Measurements from ENCODE around the gene MMP10. TPM values are rescaled to one million over a fixed set of nuclear protein-coding genes. Genes with fewer than 3 reads are reported as not detected.
"Not testable (repeated sequence)": the region's sequence is repeated elsewhere in the genome, so short reads cannot be mapped to it uniquely, and the experiment has no call there.

Gene MMP10
- total RNA-seq, 1 experiment from 2014 or later: not detected

DNA sequence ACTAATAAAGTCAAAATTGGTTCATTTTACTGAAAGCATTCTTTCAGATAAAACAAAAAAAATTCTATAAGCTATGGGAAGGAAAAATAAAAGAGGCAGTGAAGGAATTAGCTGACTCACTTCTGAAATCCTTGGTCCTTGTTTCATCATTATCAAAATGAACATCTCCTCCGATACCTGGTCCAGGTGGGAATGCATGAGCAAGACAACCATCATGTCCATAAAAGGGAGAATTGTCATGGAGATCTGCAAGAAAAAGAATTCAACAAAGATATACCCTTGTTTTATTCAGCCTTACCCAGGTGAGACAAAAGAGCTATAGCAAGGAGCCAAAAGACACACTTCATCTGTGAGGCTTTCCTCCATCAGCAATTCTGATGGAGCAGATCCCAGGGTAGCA lies 27.2 kb downstream of the MMP10 start:
- Histone ChIP-seq H3K4me2 (no peak overlapping the region), H3K4me1 (replicated peaks; ENCODE audit: insufficient read depth) (no peaks in the 10 kb centered on the region), H4K20me1 (ENCODE audit: insufficient read depth) (no peaks in the 10 kb centered on the region), H3K9me3 (ENCODE audit: insufficient read depth, low read depth) (peaks cover 7% of the 10 kb centered on the region; the same call in 1 of the 2 replicates), H2AFZ (no peak overlapping the region), H3K79me2 (ENCODE audit: low read depth) (no peaks in the 10 kb centered on the region), H3K9me2 (ENCODE audit: insufficient read depth) (no peaks in the 10 kb centered on the region; the same call in 1 of the 2 replicates), H3F3A (ENCODE audit: insufficient read depth, low read depth) (no peaks in the 10 kb centered on the region), H3K27me3 (ENCODE audit: insufficient read depth, low read depth) (no peaks in the 10 kb centered on the region), H3K36me3 (ENCODE audit: low read depth) (no peaks in the 10 kb centered on the region), H3K27ac (no peak overlapping the region), H3K4me3 (no peak overlapping the region)
- POLR2A ChIA-PET (ENCODE audit: unreplicated experiment): no interaction called here
- no TSS peak for BruUV-seq (replicated peaks)
- TF ChIP-seq EZH2 (IDR thresholded peaks at IDR 0.05; ENCODE audit: low read depth): no peak
- TF ChIP-seq, protein P1, sequence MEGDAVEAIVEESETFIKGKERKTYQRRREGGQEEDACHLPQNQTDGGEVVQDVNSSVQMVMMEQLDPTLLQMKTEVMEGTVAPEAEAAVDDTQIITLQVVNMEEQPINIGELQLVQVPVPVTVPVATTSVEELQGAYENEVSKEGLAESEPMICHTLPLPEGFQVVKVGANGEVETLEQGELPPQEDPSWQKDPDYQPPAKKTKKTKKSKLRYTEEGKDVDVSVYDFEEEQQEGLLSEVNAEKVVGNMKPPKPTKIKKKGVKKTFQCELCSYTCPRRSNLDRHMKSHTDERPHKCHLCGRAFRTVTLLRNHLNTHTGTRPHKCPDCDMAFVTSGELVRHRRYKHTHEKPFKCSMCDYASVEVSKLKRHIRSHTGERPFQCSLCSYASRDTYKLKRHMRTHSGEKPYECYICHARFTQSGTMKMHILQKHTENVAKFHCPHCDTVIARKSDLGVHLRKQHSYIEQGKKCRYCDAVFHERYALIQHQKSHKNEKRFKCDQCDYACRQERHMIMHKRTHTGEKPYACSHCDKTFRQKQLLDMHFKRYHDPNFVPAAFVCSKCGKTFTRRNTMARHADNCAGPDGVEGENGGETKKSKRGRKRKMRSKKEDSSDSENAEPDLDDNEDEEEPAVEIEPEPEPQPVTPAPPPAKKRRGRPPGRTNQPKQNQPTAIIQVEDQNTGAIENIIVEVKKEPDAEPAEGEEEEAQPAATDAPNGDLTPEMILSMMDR (conservative IDR thresholded peaks at IDR 0.05): no peak
- CTCF ChIA-PET: no interaction called here
- intact Hi-C loops (cut with micrococcal nuclease; ENCODE audit: unreplicated experiment): no loop called here
- no peak for DNase-seq

DNA sequence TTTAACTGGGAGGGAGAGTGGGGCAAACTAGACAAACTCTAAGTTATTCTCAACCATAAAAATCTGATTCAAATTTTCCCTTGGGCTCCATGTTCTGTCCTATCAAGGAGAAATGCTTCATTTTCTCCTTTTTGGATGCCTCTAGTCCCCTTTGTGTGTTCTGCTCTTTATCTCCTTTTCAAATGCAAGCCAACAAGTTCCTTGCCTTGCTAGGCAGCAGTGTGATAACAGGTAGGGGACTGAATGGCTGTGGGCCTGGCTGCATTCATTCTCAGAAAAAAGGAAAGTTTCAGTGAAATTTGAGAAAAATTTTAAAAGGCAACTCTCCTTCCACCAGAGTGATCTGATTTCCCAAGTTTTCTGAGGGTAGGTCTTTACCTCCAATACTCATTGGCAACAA lies 28.8 kb downstream of the MMP10 start:
- no peak overlapping the region for H3K27ac ChIP-seq
- no peaks in the 10 kb centered on the region for H3F3A ChIP-seq (ENCODE audit: insufficient read depth, low read depth)
- no peaks in the 10 kb centered on the region for H3K27me3 ChIP-seq (ENCODE audit: insufficient read depth, low read depth)
- no peaks in the 10 kb centered on the region for H3K79me2 ChIP-seq (ENCODE audit: low read depth)
- H3K36me3 ChIP-seq (ENCODE audit: low read depth): no peaks in the 10 kb centered on the region
- DNase-seq: no peak
- BruUV-seq (replicated peaks): no TSS peak
- no peaks in the 10 kb centered on the region; the same call in 1 of the 2 replicates for H3K9me2 ChIP-seq (ENCODE audit: insufficient read depth)
- no peak overlapping the region for H3K4me3 ChIP-seq
- no peak overlapping the region for H2AFZ ChIP-seq
- H4K20me1 ChIP-seq (ENCODE audit: insufficient read depth): no peaks in the 10 kb centered on the region
- ChIA-PET CTCF (no interaction called here), POLR2A (ENCODE audit: unreplicated experiment) (no interaction called here)
- H3K9me3 ChIP-seq (ENCODE audit: insufficient read depth, low read depth): peaks cover 10% of the 10 kb centered on the region; the same call in 1 of the 2 replicates
- intact Hi-C loops (cut with micrococcal nuclease; ENCODE audit: unreplicated experiment): no loop called here
- no peaks in the 10 kb centered on the region for H3K4me1 ChIP-seq (replicated peaks; ENCODE audit: insufficient read depth)
- H3K4me2 ChIP-seq: no peak overlapping the region
- TF ChIP-seq, protein P1 (conservative IDR thresholded peaks at IDR 0.05): no peak
- TF ChIP-seq EZH2 (IDR thresholded peaks at IDR 0.05; ENCODE audit: low read depth): no peak

DNA sequence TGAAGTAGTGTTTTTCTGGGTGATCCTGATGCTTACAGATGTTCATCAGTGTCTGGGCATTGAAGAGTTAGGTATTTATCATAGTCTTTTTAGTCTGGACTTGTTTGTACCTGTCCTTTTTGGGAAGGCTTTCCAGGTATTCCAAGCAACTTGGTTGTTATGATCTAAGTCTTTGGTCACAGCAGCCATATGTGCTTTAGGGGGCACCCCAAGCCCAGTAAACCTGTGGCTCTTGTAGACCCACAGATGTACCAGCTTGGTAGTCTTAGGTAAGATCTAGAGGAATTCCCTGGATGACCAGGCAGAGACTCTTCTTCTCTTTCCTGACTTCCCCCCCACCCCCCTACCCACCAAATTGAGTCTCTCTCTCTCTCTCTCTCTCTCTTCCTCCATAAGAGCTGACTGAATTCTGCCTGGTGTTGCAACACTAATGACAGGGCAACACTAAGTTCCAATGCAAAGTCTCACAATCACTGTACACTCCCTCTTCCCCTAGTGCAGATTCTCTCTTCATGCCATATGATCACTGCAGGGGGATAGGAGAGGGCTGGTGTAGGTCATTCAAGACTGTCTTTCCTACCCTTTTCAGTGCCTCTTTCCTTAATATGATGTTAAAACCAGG lies 31.2 kb downstream of the MMP10 start:
- H3K4me2 ChIP-seq: no peak overlapping the region
- no peaks in the 10 kb centered on the region for H3K27me3 ChIP-seq (ENCODE audit: insufficient read depth, low read depth)
- H3K9me3 ChIP-seq (ENCODE audit: insufficient read depth, low read depth): peaks cover 10% of the 10 kb centered on the region; the same call in 1 of the 2 replicates
- H2AFZ ChIP-seq: no peak overlapping the region
- H3K4me3 ChIP-seq: no peak overlapping the region
- intact Hi-C loops (cut with micrococcal nuclease; ENCODE audit: unreplicated experiment): no loop called here
- H3K9me2 ChIP-seq (ENCODE audit: insufficient read depth): no peaks in the 10 kb centered on the region; the same call in 1 of the 2 replicates
- H3K79me2 ChIP-seq (ENCODE audit: low read depth): no peaks in the 10 kb centered on the region
- TF ChIP-seq, protein P1 (conservative IDR thresholded peaks at IDR 0.05): no peak
- TF ChIP-seq EZH2 (IDR thresholded peaks at IDR 0.05; ENCODE audit: low read depth): no peak
- no peaks in the 10 kb centered on the region for H3F3A ChIP-seq (ENCODE audit: insufficient read depth, low read depth)
- H3K36me3 ChIP-seq (ENCODE audit: low read depth): no peaks in the 10 kb centered on the region
- BruUV-seq (replicated peaks): TSS peak; percentile 21
- H4K20me1 ChIP-seq (ENCODE audit: insufficient read depth): no peaks in the 10 kb centered on the region
- no peaks in the 10 kb centered on the region for H3K4me1 ChIP-seq (replicated peaks; ENCODE audit: insufficient read depth)
- no peak overlapping the region for H3K27ac ChIP-seq
- no peak for DNase-seq
- CTCF ChIA-PET: no interaction called here
- POLR2A ChIA-PET (ENCODE audit: unreplicated experiment): no interaction called here

DNA sequence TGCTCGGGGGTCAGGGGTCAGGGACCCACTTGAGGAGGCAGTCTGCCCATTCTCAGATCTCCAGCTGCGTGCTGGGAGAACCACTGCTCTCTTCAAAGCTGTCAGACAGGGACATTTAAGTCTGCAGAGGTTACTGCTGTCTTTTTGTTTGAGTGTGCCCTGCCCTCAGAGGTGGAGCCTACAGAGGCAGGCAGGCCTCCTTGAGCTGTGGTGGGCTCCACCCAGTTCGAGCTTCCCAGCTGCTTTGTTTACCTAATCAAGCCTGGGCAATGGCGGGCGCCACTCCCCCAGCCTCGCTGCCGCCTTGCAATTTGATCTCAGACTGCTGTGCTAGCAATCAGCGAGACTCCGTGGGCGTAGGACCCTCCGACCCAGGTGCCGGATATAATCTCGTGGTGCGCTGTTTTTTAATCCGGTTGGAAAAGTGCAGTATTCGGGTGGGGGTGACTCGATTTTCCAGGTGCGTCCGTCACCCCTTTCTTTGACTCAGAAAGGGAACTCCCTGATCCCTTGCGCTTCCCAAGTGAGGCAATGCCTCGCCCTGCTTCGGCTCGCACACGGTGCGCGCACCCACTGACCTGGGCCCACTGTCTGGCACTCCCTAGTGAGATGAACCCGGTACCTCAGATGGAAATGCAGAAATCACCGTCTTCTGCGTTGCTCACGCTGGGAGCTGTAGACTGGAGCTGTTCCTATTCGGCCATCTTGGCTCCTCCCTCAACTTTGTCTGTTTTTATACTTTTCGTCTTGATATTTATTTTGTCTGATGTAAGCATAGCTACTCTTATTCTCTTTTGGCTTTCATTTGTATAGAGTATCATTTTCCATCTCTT lies 33.5 kb downstream of the MMP10 start:
- BruUV-seq (replicated peaks); H4K20me1 ChIP-seq (ENCODE audit: insufficient read depth); H3K9me3 ChIP-seq (ENCODE audit: insufficient read depth, low read depth); H3K36me3 ChIP-seq (ENCODE audit: low read depth); H3F3A ChIP-seq (ENCODE audit: insufficient read depth, low read depth); H3K27me3 ChIP-seq (ENCODE audit: insufficient read depth, low read depth); H3K79me2 ChIP-seq (ENCODE audit: low read depth); intact Hi-C loops (cut with micrococcal nuclease; ENCODE audit: unreplicated experiment); H3K9me2 ChIP-seq (ENCODE audit: insufficient read depth); CTCF ChIA-PET; H3K4me1 ChIP-seq (replicated peaks; ENCODE audit: insufficient read depth): not testable (repeated sequence)
- H3K27ac ChIP-seq: peak overlapping the region; percentile 9; the same call in 1 of the 2 replicates
- POLR2A ChIA-PET (ENCODE audit: unreplicated experiment): interaction anchor here (0.6 kb wide), 1 partner anchor 13 kb away, joined by 3 read pairs; no protein-coding TSS in a partner anchor
- peak overlapping the region; percentile 61 for H3K4me2 ChIP-seq
- DNase-seq: peak in 1 of 2 experiments; percentile 45
- peak overlapping the region; percentile 71 for H2AFZ ChIP-seq
- H3K4me3 ChIP-seq: peak overlapping the region; percentile 56; the same call in 1 of the 2 replicates

Measured in PC-9 (cell line).